GDM1 (cell line): ENCODE data around the gene DAAM2.

Source experiments
- DNase-seq: peaks from one replicate; lab custom pipeline; 2025; lab: John Stamatoyannopoulos, UW

DAAM2 gene

DNA sequence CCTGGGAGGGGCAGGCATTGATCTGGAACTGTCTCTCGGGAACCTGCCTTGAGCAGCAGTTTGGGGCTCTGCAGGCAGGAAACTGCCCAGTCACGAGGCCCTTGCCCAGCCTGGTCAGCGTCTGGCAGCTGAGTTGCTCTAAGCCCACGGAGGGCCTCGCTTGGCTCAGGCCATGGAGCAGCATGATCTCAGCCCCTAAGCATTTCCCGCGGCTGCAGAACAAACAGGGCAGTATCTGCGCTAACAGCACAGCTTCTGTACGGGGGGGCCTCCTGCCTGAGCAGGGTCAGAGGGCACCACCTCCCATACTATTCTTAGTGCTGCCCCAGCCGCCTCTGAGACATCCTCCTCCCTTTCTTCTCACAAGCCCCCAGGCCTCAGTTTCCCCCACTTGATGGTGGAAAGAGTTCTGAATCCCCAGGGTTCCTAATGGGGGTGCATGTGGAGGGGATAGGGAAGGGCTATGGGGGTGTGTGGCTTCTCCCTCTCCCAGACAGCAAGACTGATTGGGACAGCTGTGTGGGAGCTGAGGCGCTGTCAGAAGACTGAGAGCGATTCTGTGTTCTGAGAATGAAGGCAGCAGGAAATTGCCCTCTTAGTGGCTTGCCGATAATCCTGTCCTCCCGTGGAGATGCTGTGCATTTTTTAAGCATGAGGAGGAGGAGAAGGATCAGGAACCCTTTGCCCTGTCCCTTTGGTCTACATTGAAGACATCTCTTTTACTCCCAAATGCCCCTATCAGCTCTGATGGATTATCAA, 95.7 kb downstream of the DAAM2 start:
- no peak for DNase-seq

DNA sequence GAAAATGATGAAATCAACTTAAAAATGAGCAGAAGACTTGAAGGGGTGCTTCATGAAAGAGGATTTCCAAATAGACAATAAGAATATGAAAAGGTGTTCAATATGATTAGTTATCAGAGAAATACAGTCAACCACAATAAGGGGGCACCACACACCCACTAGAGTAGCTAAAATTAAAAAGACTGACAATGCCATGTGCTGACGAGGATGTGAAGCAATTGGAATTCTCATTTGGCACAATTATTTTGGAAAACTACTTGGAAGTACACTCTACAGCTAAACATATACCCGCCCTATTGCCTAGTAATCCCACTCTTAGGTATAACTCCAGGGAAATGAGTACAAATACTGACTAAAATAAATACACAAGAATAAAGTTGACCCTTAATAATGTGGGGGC, 97.1 kb downstream of the DAAM2 start:
- DNase-seq, result no peak

DNA sequence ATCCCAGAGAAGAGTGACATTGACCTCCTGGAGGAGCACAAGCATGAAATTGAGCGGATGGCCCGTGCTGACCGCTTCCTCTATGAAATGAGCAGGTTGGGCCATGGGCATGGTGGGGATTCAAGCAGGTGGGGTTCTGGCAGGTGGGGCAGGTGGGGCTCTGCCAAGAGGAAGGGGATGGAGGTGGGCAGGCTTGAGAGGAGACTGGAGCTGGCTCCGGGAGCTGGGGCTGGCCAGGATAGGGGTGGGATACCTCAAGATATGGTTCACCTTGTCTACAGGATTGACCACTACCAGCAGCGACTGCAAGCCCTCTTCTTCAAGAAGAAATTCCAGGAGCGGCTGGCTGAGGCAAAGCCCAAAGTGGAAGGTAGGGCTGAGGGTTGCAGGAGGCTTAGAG, 99.2 kb downstream of the DAAM2 start:
- DNase-seq, result no peak

DNA sequence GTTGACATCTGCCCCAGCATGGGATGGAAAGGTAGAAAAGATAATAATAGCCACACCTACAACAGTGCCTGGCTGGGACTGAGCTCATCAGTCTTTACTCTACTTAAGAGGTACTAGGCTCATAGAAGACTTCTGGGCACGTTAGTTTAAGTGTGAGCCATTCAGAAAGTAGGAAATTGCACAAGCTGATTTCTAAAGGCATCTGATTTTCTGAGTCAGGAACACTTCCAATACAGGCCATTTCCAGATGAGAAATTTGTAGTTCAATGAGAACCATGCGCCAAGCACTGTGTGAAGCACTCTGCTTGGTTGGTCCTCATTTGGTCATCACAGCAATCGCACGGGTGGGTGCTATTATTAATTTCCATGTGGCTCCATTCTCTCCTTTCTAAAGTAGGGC, 99.8 kb downstream of the DAAM2 start:
- DNase-seq, result no peak

DNA sequence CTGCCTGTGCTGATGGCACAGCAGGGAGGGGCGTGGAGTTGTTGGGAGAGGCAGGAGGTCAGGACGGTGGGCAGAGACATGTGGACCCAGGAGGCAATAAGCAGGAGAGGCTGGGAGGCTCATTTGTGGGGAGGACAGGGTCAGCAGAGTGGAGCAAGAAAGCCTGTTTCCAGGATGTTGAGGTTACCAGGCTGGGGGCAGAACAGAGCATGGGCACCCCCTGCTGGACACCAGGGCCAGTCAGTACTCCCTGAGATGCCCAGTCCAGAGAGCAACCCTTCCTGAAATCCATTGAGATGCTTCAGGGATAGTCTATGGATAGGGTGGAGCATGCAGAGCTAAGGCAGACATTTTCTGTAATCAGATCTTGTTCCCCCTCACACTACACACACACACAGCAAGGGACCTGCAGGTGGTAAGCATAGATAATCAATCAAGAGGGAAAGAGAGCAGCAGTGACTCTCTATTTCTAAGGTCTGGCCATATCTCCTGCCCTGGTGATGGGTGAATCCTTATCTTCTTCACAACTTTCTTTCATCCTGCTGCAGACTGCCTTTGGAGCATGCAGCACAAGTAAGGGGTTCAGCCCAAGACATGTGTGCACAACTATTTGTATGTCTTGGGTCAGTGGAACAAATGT, 100.4 kb downstream of the DAAM2 start:
- no peak for DNase-seq

DNA sequence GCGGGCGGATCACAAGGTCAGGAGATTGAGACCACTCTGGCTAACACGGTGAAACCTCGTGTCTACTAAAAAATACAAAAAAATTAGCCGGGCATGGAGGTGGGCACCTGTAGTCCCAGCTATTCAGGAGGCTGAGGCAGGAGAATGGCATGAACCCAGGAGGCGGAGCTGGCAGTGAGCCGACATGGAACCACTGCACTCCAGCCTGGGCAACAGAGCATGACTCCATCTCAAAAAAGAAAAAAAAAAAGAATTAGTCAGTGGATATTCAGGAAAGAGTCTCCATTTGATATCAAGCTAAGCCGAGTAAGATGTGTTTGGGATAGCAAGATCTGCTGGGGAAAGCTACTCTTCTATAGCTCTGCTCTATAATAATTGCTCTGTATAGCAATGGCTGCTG, 101.1 kb downstream of the DAAM2 start:
- no peak for DNase-seq

DNA sequence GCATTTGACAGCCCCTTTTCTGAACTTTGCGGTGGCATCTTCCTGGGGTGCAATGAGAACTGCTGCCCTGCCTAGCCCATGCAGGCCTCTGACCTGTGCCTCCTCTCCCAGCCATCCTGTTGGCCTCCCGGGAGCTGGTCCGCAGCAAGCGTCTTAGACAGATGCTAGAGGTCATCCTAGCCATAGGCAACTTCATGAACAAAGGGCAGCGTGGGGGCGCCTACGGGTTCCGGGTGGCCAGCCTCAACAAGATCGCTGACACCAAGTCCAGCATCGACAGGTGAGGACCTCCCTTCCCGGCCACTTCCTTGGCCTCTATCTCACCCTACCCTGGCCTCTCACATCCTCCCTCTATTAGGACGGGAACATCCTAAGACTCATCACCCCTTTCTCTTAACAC, 104.5 kb downstream of the DAAM2 start:
- no peak for DNase-seq

DNA sequence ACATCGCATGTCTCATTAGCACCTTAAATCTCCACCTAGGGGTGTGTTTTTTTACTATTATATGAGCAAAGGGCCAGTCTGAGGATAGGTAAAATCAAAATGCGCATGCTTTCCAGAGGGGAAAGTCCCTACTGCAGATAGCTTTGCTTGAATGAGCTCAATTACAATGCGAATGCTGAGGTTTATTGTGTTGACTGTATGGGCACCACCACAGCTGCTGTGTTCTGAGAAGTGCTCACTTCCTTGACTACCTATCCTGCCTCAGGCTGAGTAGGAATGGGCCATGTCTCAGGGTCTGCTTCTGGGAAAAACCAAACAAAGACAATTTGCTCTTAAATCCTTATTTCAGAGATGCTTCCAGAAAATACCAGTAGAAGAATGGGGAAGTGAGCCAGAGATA, 105.5 kb downstream of the DAAM2 start:
- DNase-seq, result no peak

DNA sequence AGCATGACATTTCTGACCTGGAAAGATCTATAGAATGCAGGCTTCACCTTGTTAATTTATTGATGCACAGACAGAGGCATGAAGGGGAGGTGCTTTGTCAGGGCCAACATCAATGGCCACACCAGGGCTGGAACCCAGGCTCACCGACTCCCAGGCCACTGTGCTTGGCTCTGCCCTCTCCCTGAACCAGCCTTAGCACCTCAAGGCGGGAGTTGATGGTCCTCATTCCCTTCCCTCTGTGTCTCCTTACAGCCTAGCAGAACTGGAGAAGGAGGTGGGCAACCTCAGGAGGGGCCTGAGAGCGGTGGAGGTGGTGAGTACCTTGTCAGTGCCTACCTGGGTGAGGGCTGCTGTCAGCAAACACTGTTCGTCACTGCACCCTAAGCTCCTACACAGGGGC, 106.4 kb downstream of the DAAM2 start:
- DNase-seq, result no peak

DNA sequence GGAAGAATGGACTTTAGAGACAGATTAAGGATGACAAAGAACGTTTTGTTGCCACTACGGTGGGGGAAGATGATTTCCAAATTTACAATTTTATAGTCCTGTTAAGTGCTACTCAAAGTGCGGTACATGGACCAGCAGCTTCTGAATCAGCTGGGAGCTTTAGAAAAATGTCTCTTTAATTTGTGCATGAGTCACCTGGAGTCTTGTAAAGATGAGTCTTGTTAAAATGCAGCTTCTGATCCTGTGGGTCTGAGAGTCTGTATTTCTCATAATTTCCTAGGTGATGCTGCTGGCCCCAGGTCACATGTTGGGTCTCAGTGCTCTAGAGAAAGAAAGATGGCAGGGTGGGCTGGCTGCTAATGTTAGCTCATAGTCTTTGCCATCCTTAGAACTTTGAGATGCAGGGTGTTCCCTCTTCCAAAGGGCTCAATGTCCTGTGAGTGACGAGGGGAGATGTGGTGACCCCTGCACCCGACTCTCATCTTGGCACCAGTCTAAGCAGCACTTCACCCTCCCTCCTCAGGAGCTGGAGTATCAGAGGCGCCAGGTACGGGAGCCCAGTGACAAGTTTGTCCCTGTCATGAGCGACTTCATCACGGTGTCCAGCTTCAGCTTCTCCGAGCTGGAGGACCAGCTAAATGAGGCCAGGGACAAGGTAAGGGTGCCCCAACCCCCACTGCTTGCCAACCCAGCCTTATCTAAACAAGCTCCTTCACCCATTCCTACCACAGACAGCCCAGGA, 107.5 kb downstream of the DAAM2 start:
- DNase-seq, result no peak

DNA sequence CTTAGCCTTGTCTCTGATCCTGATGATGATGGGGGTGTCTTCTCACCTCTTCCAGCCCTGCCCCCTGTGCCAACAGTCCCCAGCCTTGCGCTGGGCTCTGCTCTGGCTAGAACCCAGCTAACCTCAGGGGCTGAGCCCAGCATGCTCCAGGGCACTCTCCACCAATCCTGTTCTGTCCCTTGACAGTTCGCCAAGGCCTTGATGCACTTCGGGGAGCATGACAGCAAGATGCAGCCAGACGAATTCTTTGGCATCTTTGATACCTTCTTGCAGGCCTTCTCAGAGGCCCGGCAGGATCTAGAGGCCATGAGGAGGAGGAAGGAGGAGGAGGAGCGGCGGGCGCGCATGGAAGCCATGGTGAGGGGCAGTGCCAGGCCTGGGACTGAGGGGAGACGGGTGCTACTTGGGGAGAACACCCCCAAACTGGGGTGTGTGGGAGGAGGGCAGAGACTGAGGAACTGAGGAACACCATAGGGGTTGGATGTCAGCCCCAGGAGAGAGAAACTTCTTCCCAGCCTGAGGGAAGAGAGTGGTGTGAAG, 109.0 kb downstream of the DAAM2 start:
- no peak for DNase-seq

DNA sequence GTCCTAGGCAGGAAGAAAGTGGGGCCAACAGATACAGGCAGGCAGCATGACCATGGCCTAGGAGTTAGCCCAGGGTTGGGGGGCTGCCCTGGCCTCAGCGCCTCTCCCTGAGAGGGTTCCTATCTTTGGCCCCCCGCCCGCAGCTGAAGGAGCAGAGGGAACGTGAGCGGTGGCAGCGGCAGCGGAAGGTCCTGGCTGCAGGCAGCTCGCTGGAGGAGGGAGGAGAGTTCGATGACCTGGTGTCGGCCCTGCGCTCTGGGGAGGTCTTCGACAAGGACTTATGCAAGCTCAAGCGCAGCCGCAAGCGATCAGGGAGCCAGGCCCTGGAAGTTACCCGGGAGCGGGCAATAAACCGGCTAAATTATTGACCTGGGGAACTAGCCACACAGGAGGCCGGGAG, 109.5 kb downstream of the DAAM2 start:
- no peak for DNase-seq

DNA sequence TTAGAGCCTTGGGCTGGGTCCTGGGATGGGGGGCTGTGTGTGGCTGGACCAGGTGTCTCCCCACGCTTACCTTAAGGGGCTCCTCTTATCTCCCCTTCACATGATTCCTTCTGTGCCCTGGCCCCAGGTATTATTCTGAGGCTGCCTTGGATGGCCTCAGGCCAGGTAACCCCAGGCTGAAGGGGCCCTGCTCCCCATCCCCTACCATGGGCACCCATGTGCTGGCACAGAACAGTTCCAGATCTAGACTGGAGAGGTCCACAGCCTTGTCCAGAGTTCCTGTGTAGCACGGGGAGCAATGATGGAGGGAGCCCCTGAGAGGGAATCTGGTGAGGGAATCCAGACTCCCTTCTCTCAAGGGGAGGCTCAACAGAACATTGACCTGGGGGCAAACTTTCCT, 110.0 kb downstream of the DAAM2 start:
- DNase-seq, result no peak

DNA sequence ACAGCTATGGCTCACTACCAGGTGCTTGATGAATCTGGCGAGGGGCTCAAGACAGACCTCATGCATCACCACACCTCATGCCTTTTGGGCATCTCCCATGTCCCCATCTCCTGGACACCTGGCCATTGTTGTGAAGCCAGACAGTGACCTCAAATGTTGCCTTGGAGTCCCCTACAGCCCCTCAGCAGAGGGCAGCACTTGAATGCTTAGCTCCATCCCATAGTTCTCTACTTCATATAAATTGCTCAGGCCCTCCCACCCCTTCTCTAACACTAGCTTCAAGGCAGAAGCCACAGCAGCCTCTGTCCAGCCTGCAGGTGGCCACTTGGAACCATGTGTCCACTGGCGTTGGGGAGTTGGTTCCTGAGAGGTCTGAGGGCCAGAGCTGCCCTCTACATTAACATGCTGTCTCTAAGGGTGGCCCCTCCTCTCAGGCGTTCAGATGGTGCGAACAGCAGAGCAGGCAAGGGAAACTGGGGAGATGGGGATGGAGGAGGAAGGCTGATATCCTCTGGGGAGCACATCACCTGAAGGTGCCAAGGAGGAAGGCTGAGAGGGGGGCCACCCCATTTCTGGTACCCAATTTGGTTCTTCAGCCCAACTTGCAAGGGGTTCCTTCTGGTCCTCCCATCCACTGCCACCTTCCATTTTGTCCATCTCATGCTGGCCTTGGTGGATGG, 110.8 kb downstream of the DAAM2 start:
- no peak for DNase-seq

DNA sequence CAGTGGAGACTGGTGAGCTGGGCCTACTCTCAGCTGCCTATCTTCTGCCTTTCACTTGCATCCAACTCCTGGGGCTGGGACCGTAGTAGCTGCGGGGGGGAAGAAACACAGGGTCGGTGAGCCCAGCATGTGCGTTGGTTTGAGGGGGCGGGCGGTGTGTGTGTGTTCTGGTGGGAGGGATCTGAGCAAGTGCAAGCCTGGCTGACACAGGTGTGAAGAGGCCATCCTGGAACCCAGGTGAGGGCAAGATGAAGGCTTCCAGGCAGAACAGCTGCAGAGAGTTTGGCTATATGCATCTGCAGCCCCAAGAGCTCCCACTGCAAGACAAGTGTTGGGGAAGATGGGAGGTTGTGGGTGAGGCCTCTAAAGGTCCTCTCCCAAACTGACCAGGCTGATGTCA, 111.5 kb downstream of the DAAM2 start:
- DNase-seq, result no peak

DNA sequence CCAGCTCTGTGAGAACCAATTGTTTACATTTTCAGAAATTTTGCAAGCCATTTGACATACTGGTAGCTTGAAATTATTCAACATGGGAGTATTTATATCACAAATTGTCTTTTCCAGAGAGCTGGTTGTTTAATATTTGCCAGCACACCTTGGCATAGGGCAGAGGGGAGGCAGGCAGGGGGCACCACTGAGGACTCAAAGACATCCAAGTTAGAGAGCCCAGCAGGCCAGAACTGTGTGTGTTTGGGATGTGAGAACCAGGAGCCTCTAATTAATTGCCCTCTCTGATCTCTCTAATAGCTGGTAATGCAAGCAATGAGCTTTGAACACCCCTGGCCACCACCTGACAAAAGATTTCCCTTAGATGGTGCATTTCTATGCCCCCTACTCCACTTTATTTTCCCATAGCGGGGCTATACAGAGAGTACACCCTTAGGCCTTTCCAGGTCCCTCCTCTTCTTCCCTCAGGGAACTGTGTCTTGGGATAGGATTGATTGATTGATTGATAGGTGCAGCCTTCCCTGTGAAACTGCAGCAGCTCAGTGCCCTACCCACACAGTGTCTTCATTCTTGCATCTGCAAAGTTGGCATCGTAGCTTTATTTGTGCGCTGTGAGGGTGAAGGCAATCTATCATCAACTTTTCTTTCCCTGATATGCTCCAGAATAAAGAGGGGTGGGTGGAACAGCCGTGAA, 112.9 kb downstream of the DAAM2 start:
- DNase-seq, result no peak

DNA sequence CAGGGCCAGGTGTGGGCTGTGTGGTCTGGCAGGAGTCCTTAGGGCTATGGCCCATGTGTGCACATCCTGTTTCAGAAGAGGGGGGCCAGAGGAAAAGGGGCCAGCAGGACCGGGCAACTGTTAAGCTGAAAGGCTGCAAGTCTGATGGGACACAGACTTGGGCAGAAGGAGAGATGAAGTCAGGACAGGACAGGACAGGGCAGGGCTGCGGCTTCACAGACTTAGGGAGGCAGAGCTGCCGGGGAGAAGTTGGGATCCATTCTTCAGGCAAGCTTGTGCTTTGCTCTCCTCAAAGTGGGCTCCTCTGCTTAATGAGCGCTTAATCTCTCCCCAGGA, 113.4 kb downstream of the DAAM2 start:
- no peak for DNase-seq

DNA sequence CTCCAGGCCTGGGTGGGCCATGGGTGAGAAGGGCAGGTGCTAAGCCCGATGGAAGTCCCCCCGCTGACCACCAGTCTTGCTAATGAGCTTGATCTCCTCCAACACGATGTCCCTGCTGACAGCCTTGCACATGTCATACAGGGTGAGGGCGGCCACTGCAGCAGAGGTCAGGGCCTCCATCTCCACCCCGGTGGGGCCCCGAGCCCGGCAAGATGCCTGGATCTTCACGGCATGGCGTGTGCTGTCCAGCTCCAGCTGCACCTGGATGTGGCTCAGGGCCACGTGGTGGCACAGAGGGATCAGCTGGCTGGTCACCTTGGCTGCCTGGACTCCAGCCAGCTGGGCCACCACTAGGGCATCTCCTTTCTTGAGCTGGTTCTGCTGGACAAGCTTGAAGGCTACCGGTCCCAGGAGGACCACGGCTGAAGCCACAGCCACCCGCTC, 114.2 kb downstream of the DAAM2 start:
- no peak for DNase-seq

DNA sequence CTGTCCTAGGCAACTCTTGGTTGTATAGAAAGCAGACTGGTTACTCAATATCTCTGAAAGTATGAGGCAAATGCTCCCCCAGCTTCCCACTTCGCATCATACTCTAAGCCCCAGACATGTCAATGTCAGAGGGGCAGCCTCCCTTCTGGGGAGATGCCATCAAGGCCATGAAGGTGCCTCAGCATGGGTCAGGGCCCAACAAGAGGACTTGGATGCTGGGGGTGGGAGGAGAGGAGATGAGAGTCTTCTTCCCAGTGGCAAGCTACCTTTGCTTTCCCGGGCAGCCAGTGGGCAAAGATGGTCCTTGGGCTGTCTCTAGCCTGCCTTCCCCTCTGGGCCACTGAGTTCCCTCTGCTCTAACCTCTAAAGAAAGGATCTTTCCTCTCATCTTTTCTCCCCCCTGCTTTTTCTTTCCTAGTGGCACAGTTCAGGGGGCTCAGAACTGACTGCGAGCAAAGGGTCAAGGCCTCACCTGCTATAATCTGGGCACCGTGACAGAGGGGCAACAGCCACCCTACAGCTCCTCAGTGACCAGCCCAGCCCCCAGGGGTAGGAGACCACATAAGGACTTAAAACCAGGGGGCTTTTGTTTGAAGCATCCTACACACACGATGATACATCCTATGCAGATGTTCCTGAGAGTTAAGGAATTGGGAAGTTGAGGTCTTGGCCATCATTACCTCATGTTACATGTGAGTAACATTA, 115.8 kb downstream of the DAAM2 start:
- DNase-seq, result no peak

DNA sequence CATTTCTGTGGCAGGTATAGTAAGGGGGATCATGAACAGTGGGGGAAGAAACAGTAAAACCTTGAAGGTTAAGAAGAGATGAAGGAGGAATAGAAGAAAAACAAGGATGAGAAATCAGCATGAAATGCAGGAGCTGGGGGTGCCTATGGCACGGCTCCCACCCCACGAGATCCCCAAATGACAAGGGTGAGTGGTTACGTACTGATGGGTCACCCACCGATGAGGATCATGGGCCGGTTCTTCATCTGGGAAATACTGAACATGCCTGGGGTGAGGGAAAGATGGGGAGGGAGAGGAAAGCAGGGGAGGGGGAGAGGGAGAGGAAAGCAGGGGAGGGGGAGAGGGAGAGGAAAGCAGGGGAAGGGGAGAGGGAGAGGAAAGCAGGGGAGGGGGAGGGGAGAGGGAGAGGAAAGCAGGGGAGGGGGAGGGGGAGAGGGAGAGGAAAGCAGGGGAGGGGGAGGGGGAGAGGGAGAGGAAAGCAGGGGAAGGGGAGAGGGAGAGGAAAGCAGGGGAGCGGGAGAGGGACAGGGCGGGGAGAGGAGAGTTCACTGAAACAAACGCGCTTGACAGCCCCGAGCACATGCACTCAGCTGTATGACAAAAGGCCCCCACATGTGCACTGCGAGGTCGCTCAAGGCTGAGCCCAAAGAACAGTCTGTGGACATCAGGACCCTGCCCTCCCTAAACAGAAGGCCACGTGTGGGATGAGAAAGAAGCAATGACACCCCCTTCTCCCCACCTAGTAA, 116.8 kb downstream of the DAAM2 start:
- no peak for DNase-seq

DNA sequence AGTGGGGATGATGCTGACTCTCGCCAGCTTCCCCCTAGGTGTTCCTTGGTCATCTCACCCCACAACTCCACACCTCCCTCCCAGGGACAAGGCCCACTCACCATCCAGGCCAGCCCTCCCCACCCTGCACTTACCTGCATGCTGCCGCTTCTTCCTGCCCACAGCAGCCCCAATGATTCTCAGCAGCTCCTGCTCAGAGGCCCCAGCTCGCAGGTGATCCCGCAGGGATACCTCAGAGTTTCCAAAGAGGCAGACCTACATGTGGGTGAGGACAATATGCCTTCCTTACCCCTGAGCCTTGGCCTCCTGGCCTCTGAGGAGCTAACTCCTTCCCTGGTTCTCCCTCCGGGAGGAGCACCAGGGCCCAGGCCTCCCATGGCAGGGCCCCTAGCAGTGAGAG, 117.5 kb downstream of the DAAM2 start:
- no peak for DNase-seq
